ENCODE measurements around the gene RILPL1.
"Not testable (repeated sequence)": the region's sequence is repeated elsewhere in the genome, so short reads cannot be mapped to it uniquely, and the experiment has no call there.

- not testable (repeated sequence) for TF ChIP-seq CTCF, POLR2AphosphoS5, POLR2A (IDR thresholded peaks at IDR 0.05)
Observed at GRCh38 chr12:123492339-123493039, 41.0 kb downstream of the RILPL1 start.

All from sigmoid colon (tissue), 4 donors.